WTC11 (cell line): Measurements from ENCODE around the gene SLC6A9. TPM values are rescaled to one million over a fixed set of nuclear protein-coding genes. Genes with fewer than 3 reads are reported as not detected.

Source experiments
- ATAC-seq: fragments of 200-7000 bp; cut with Tn5 transposase; 2 replicates; pipeline ENCODE4 v1.10.0; 2021; ENCODE audit warnings: mild to moderate bottlenecking, moderate library complexity
- CTCF ChIA-PET: fragments of 300-600 bp; sonication (Branson Sonifier 250); formaldehyde crosslinking; loops from one replicate; lab custom pipeline; 2021; ENCODE audit warnings: antibody characterized with exemption; lab: Charles Lee
- POLR2A ChIA-PET: fragments of 350-600 bp; sonication (Branson Sonifier 250); formaldehyde crosslinking; loops from one replicate; lab custom pipeline; 2021; ENCODE audit warnings: antibody characterized with exemption; lab: Charles Lee
- DNase-seq: peaks from one replicate; pipeline ENCODE4 v3.0.0; 2021; ENCODE audit warnings: low spot score
- H3K27ac Mint-ChIP-seq: 2 replicates; pipeline ENCODE4 v1.8.0; 2021; ENCODE audit warnings: mixed read lengths
- H3K27me3 Mint-ChIP-seq: 2 replicates; pipeline ENCODE4 v1.8.0; 2021; ENCODE audit warnings: low read depth, mild to moderate bottlenecking, moderate library complexity, mixed read lengths
- H3K36me3 Mint-ChIP-seq: 2 replicates; pipeline ENCODE4 v1.8.0; 2021; ENCODE audit warnings: mixed read lengths
- H3K4me1 Mint-ChIP-seq: 2 replicates; pipeline ENCODE4 v1.8.0; 2022; ENCODE audit warnings: mixed read lengths
- H3K4me3 Mint-ChIP-seq: 2 replicates; pipeline ENCODE4 v1.8.0; 2021; ENCODE audit warnings: mild to moderate bottlenecking, moderate library complexity, mixed read lengths
- H3K9me3 Mint-ChIP-seq: 2 replicates; pipeline ENCODE4 v1.8.0; 2021; ENCODE audit warnings: mixed read lengths
- ARID4B ChIP-seq: sonication (generic); formaldehyde crosslinking; IDR thresholded peaks from 2 replicates; pipeline ENCODE4 v1.8.0; 2023; ENCODE audit warnings: missing genetic modification reagents, mild to moderate bottlenecking, borderline replicate concordance
- ELF4 ChIP-seq: sonication (generic); formaldehyde crosslinking; IDR thresholded peaks from 2 replicates; pipeline ENCODE4 v1.8.1; 2022; ENCODE audit warnings: low read depth, mild to moderate bottlenecking, moderate library complexity, missing genetic modification reagents
- ESRRA ChIP-seq: sonication (generic); formaldehyde crosslinking; IDR thresholded peaks from 2 replicates; pipeline ENCODE4 v1.8.1; 2022; ENCODE audit warnings: mild to moderate bottlenecking, missing genetic modification reagents, borderline replicate concordance
- ETV6 ChIP-seq: sonication (generic); formaldehyde crosslinking; IDR thresholded peaks from 2 replicates; pipeline ENCODE4 v1.8.1; 2022; ENCODE audit warnings: mild to moderate bottlenecking, missing genetic modification reagents
- FOXJ3 ChIP-seq: sonication (generic); formaldehyde crosslinking; IDR thresholded peaks from 2 replicates; pipeline ENCODE4 v1.9.0; 2021; ENCODE audit warnings: missing genetic modification reagents, mild to moderate bottlenecking, borderline replicate concordance
- FOXK1 ChIP-seq: sonication (generic); formaldehyde crosslinking; IDR thresholded peaks from 2 replicates; pipeline ENCODE4 v1.8.0; 2022; ENCODE audit warnings: mild to moderate bottlenecking, moderate library complexity, missing genetic modification reagents
- GABPB1 ChIP-seq: sonication (generic); formaldehyde crosslinking; IDR thresholded peaks from 2 replicates; pipeline ENCODE4 v1.8.1; 2023; ENCODE audit warnings: mild to moderate bottlenecking, missing genetic modification reagents
- GTF2I ChIP-seq: fragments of 250-450 bp; sonication (Bioruptor Pico); conservative IDR thresholded peaks from 2 replicates; pipeline ENCODE4 v1.4.0; 2021; ENCODE audit warnings: mild to moderate bottlenecking
- IRF2 ChIP-seq: sonication (generic); formaldehyde crosslinking; IDR thresholded peaks from 2 replicates; pipeline ENCODE4 v1.8.0; 2022; ENCODE audit warnings: low read depth, missing genetic modification reagents, borderline replicate concordance
- JAZF1 ChIP-seq: fragments of 250-450 bp; sonication (Bioruptor Pico); IDR thresholded peaks from 2 replicates; pipeline ENCODE4 v1.9.0; 2021; ENCODE audit warnings: moderate library complexity, mild to moderate bottlenecking, inconsistent platforms
- JUN ChIP-seq: sonication (generic); formaldehyde crosslinking; IDR thresholded peaks from 2 replicates; pipeline ENCODE4 v1.8.0; 2023; ENCODE audit warnings: mild to moderate bottlenecking, missing genetic modification reagents
- KAT7 ChIP-seq: sonication (generic); formaldehyde crosslinking; IDR thresholded peaks from 2 replicates; pipeline ENCODE4 v1.8.1; 2023; ENCODE audit warnings: missing genetic modification reagents, mild to moderate bottlenecking, borderline replicate concordance
- MAX ChIP-seq: sonication (generic); formaldehyde crosslinking; IDR thresholded peaks from 2 replicates; pipeline ENCODE4 v1.8.0; 2022; ENCODE audit warnings: mild to moderate bottlenecking, missing genetic modification reagents
- NFYB ChIP-seq: sonication (generic); formaldehyde crosslinking; conservative IDR thresholded peaks from 2 replicates; pipeline ENCODE4 v1.8.0; 2022; ENCODE audit warnings: low read depth, missing genetic modification reagents
- NR2C2 ChIP-seq: sonication (generic); formaldehyde crosslinking; IDR thresholded peaks from 2 replicates; pipeline ENCODE4 v1.8.0; 2022; ENCODE audit warnings: mild to moderate bottlenecking, missing genetic modification reagents
- SOX15 ChIP-seq: fragments of 250-450 bp; sonication (Bioruptor Pico); IDR thresholded peaks from 2 replicates; pipeline ENCODE4 v1.9.0; 2021; ENCODE audit warnings: mild to moderate bottlenecking
- SP1 ChIP-seq: sonication (generic); formaldehyde crosslinking; conservative IDR thresholded peaks from 2 replicates; pipeline ENCODE4 v1.8.1; 2022; ENCODE audit warnings: missing genetic modification reagents
- TCF7 ChIP-seq: sonication (generic); formaldehyde crosslinking; IDR thresholded peaks from 2 replicates; pipeline ENCODE4 v1.8.0; 2022; ENCODE audit warnings: mild to moderate bottlenecking, low read depth, missing genetic modification reagents, moderate library complexity
- TEAD1 ChIP-seq: sonication (generic); formaldehyde crosslinking; IDR thresholded peaks from 2 replicates; pipeline ENCODE4 v1.8.0; 2022; ENCODE audit warnings: mild to moderate bottlenecking, missing genetic modification reagents
- ZNF232 ChIP-seq: sonication (generic); formaldehyde crosslinking; IDR thresholded peaks from 2 replicates; pipeline ENCODE4 v1.8.0; 2022; ENCODE audit warnings: mild to moderate bottlenecking, missing genetic modification reagents
- total RNA-seq: library from RNA; stranded (reverse); gene quantifications from 3 replicates; pipeline ENCODE4 v1.2.3, GENCODE V29; 2021
- TF ChIP-seq, protein P1 (sequence below): sonication (generic); formaldehyde crosslinking; IDR thresholded peaks from 2 replicates; pipeline ENCODE4 v1.8.1; 2023; ENCODE audit warnings: mild to moderate bottlenecking, missing genetic modification reagents
- TF ChIP-seq, protein P2 (sequence below): sonication (generic); formaldehyde crosslinking; IDR thresholded peaks from 2 replicates; pipeline ENCODE4 v1.8.1; 2023; ENCODE audit warnings: mild to moderate bottlenecking, moderate library complexity, missing genetic modification reagents
- TF ChIP-seq, protein P3 (sequence below): sonication (generic); formaldehyde crosslinking; IDR thresholded peaks from 2 replicates; pipeline ENCODE4 v1.8.1; 2022; ENCODE audit warnings: low read depth, missing genetic modification reagents, borderline replicate concordance
- TF ChIP-seq, protein P4 (sequence below): sonication (generic); formaldehyde crosslinking; IDR thresholded peaks from 2 replicates; pipeline ENCODE4 v1.8.1; 2023; ENCODE audit warnings: mild to moderate bottlenecking, missing genetic modification reagents, moderate library complexity
- TF ChIP-seq, protein P5 (sequence below): sonication (generic); formaldehyde crosslinking; IDR thresholded peaks from 2 replicates; pipeline ENCODE4 v1.8.1; 2023; ENCODE audit warnings: mild to moderate bottlenecking, missing genetic modification reagents

Gene SLC6A9
- total RNA-seq, 1 experiment from 2014 or later: 14.4 TPM

DNA sequence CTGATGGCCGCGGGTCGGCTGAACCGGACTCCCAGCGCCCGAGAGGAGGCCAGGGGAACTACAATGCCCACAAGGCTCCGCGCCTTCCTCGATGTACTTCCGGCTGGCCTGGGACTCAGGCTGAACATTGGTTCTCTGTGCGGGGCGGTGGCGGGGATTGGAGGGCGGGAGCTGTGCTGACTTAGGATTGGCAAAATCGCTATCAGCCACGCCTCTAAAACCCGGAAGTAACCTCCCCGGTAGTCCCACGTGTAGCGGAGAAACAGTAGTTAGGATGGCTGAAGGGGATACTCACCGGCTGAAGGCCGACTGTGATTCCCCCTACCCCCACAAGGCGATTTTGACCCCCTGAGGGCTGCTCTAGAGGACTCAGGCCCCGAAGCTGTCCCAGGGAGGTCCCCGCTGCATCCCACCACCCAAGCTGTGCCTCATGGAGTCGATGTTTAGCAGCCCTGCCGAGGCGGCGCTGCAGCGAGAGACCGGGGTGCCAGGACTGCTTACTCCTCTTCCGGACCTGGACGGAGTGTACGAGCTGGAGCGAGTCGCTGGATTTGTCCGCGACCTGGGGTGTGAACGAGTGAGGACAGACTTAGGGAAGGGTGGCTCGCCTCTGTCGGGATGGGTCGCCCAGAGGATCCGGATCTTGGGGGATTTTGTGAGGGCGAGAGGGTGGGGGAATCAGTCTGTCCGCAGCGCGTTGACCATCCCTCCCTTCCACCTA is 61.4 kb downstream of the SLC6A9 start, which contains the start of gene DPH2:
Gene DPH2, plus strand, starts transcription at position 265 of the 721 bp plus-strand sequence. Its CDS starts 166 bp downstream, at position 431.
- ChIA-PET CTCF (interaction anchor here (0.6 to 2.8 kb wide), 13 partner anchors 11 to 317 kb away, joined by 3 to 27 read pairs (median 4); partner anchors contain the start of gene IPO13), POLR2A (interaction anchor here (0.8 to 1.0 kb wide), 3 partner anchors 22 to 99 kb away, joined by 3 to 5 read pairs (median 3); no protein-coding TSS in a partner anchor)
- H3K4me1 Mint-ChIP-seq: peaks cover 21% of the 10 kb centered on the region
- H3K36me3 Mint-ChIP-seq: peaks cover 13% of the 10 kb centered on the region; the same call in 1 of the 2 replicates
- H3K27me3 Mint-ChIP-seq: no peaks in the 10 kb centered on the region
- DNase-seq: peak; percentile 98
- peak within 1 kb of the TSS; percentile 97 for H3K4me3 Mint-ChIP-seq
- H3K27ac Mint-ChIP-seq: peak within 1 kb of the TSS; percentile 17
- ATAC-seq: peak; percentile 91
- H3K9me3 Mint-ChIP-seq: no peaks in the 10 kb centered on the region
- TF ChIP-seq, protein P1, sequence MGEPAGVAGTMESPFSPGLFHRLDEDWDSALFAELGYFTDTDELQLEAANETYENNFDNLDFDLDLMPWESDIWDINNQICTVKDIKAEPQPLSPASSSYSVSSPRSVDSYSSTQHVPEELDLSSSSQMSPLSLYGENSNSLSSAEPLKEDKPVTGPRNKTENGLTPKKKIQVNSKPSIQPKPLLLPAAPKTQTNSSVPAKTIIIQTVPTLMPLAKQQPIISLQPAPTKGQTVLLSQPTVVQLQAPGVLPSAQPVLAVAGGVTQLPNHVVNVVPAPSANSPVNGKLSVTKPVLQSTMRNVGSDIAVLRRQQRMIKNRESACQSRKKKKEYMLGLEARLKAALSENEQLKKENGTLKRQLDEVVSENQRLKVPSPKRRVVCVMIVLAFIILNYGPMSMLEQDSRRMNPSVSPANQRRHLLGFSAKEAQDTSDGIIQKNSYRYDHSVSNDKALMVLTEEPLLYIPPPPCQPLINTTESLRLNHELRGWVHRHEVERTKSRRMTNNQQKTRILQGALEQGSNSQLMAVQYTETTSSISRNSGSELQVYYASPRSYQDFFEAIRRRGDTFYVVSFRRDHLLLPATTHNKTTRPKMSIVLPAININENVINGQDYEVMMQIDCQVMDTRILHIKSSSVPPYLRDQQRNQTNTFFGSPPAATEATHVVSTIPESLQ (CRISPR knock-in tag): no peak
- TF ChIP-seq SOX15 (no peak), ESRRA (CRISPR knock-in tag) (no peak), NFYB (CRISPR knock-in tag) (peak; percentile 82), ZNF232 (no peak), TCF7 (CRISPR knock-in tag) (no peak), KAT7 (CRISPR knock-in tag) (no peak), FOXJ3 (no peak), GTF2I (CRISPR knock-in tag) (no peak), ELF4 (CRISPR knock-in tag) (no peak), GABPB1 (CRISPR knock-in tag) (peak; percentile 68), JAZF1 (no peak), FOXK1 (peak; percentile 90), ETV6 (CRISPR knock-in tag) (0 out of 2 replicates have a peak, but pooled peaks have one; percentile 62), NR2C2 (CRISPR knock-in tag) (peak; percentile 78; the same call in 1 of the 2 replicates), SP1 (peak; percentile 77), MAX (CRISPR knock-in tag) (peak; percentile 75), TEAD1 (no peak), JUN (CRISPR knock-in tag) (peak; percentile 51; the same call in 1 of the 2 replicates), IRF2 (CRISPR knock-in tag) (no peak), ARID4B (CRISPR knock-in tag) (peak; percentile 66; the same call in 1 of the 2 replicates)
- TF ChIP-seq, protein P2, sequence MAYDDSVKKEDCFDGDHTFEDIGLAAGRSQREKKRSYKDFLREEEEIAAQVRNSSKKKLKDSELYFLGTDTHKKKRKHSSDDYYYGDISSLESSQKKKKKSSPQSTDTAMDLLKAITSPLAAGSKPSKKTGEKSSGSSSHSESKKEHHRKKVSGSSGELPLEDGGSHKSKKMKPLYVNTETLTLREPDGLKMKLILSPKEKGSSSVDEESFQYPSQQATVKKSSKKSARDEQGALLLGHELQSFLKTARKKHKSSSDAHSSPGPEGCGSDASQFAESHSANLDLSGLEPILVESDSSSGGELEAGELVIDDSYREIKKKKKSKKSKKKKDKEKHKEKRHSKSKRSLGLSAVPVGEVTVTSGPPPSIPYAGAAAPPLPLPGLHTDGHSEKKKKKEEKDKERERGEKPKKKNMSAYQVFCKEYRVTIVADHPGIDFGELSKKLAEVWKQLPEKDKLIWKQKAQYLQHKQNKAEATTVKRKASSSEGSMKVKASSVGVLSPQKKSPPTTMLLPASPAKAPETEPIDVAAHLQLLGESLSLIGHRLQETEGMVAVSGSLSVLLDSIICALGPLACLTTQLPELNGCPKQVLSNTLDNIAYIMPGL: no peak
- TF ChIP-seq, protein P3, sequence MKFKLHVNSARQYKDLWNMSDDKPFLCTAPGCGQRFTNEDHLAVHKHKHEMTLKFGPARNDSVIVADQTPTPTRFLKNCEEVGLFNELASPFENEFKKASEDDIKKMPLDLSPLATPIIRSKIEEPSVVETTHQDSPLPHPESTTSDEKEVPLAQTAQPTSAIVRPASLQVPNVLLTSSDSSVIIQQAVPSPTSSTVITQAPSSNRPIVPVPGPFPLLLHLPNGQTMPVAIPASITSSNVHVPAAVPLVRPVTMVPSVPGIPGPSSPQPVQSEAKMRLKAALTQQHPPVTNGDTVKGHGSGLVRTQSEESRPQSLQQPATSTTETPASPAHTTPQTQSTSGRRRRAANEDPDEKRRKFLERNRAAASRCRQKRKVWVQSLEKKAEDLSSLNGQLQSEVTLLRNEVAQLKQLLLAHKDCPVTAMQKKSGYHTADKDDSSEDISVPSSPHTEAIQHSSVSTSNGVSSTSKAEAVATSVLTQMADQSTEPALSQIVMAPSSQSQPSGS (CRISPR knock-in tag): no peak
- TF ChIP-seq, protein P4, sequence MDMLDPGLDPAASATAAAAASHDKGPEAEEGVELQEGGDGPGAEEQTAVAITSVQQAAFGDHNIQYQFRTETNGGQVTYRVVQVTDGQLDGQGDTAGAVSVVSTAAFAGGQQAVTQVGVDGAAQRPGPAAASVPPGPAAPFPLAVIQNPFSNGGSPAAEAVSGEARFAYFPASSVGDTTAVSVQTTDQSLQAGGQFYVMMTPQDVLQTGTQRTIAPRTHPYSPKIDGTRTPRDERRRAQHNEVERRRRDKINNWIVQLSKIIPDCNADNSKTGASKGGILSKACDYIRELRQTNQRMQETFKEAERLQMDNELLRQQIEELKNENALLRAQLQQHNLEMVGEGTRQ: peak; percentile 81
- TF ChIP-seq, protein P5, sequence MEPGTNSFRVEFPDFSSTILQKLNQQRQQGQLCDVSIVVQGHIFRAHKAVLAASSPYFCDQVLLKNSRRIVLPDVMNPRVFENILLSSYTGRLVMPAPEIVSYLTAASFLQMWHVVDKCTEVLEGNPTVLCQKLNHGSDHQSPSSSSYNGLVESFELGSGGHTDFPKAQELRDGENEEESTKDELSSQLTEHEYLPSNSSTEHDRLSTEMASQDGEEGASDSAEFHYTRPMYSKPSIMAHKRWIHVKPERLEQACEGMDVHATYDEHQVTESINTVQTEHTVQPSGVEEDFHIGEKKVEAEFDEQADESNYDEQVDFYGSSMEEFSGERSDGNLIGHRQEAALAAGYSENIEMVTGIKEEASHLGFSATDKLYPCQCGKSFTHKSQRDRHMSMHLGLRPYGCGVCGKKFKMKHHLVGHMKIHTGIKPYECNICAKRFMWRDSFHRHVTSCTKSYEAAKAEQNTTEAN: no peak
